Astrocyte (in vitro differentiated cells and primary cell): ENCODE measurements around the gene MGAT5. TPM values are rescaled to one million over a fixed set of nuclear protein-coding genes. Genes with fewer than 3 reads are reported as not detected.

ENCODE experiments used
- DNase-seq: peaks from one replicate; pipeline ENCODE4 v3.0.0-alpha.2; 2010; ENCODE audit warnings: low read depth
- FAIRE-seq: peaks from 2 replicates; lab custom pipeline; 2011; peaks lifted over from hg19 to GRCh38; lab: Jason Lieb, UNC
- H2AFZ ChIP-seq: 2 replicates; pipeline ENCODE4 v1.6.0; 2012; ENCODE audit warnings: low read depth, low read length, inconsistent platforms
- H3K27ac ChIP-seq: 2 replicates; pipeline ENCODE4 v1.5.1; 2011; ENCODE audit warnings: low read depth, low read length, inconsistent platforms
- H3K27me3 ChIP-seq: 2 replicates; pipeline ENCODE4 v1.6.0; 2011; ENCODE audit warnings: low read length, inconsistent platforms; ENCODE audit not compliant: insufficient read depth
- H3K36me3 ChIP-seq: 2 replicates; pipeline ENCODE4 v1.5.1; 2011; ENCODE audit warnings: low read length, inconsistent platforms; ENCODE audit not compliant: insufficient read depth
- H3K4me1 ChIP-seq: 2 replicates; pipeline ENCODE4 v1.5.1; 2011; ENCODE audit warnings: low read length, inconsistent platforms; ENCODE audit not compliant: insufficient read depth
- H3K4me2 ChIP-seq: 2 replicates; pipeline ENCODE4 v1.6.0; 2012; ENCODE audit warnings: low read length, inconsistent platforms
- H3K4me3 ChIP-seq: 2 replicates; pipeline ENCODE4 v1.5.1; 2011; ENCODE audit warnings: low read depth, mild to moderate bottlenecking, low read length, inconsistent platforms; ENCODE audit not compliant: insufficient read depth
- H3K79me2 ChIP-seq: 2 replicates; pipeline ENCODE4 v1.6.0; 2012; ENCODE audit warnings: mild to moderate bottlenecking, low read length, inconsistent platforms; ENCODE audit not compliant: insufficient read depth
- H3K9ac ChIP-seq: 2 replicates; pipeline ENCODE4 v1.6.0; 2012; ENCODE audit warnings: mild to moderate bottlenecking, low read length, inconsistent platforms
- H3K9me3 ChIP-seq: 2 replicates; pipeline ENCODE4 v1.5.1; 2012; ENCODE audit warnings: low read depth, mild to moderate bottlenecking, low read length, inconsistent platforms; ENCODE audit not compliant: insufficient read depth
- H4K20me1 ChIP-seq: 2 replicates; pipeline ENCODE4 v1.6.0; 2012; ENCODE audit warnings: low read length, inconsistent platforms; ENCODE audit not compliant: insufficient read depth
- H3K27ac Mint-ChIP-seq: one replicate; pipeline ENCODE4 v1.8.0; 2021; ENCODE audit warnings: mild to moderate bottlenecking, mixed read lengths; ENCODE audit not compliant: unreplicated experiment
- H3K27me3 Mint-ChIP-seq: one replicate; pipeline ENCODE4 v1.8.0; 2021; ENCODE audit warnings: low read depth, mixed read lengths; ENCODE audit not compliant: unreplicated experiment
- H3K36me3 Mint-ChIP-seq: one replicate; pipeline ENCODE4 v1.8.0; 2021; ENCODE audit warnings: low read depth, mixed read lengths; ENCODE audit not compliant: unreplicated experiment
- H3K4me1 Mint-ChIP-seq: one replicate; pipeline ENCODE4 v1.8.0; 2021; ENCODE audit warnings: low read depth, mixed read lengths; ENCODE audit not compliant: unreplicated experiment
- H3K4me3 Mint-ChIP-seq: one replicate; pipeline ENCODE4 v1.8.0; 2021; ENCODE audit warnings: mild to moderate bottlenecking, moderate library complexity, mixed read lengths; ENCODE audit not compliant: unreplicated experiment
- H3K9me3 Mint-ChIP-seq: one replicate; pipeline ENCODE4 v1.8.0; 2021; ENCODE audit warnings: mild to moderate bottlenecking, mixed read lengths; ENCODE audit not compliant: unreplicated experiment
- EZH2 ChIP-seq: IDR thresholded peaks from 2 replicates; pipeline ENCODE4 v1.6.1; 2012; ENCODE audit warnings: mild to moderate bottlenecking, low read length, inconsistent platforms; ENCODE audit not compliant: insufficient read depth
- total RNA-seq: library from RNA; stranded (reverse); gene quantifications from 2 replicates; pipeline ENCODE4 v1.2.1, GENCODE V29; 2021
- TF ChIP-seq, protein P1 (sequence below): IDR thresholded peaks from 2 replicates; pipeline ENCODE4 v1.5.1; 2011; ENCODE audit warnings: low read depth, mild to moderate bottlenecking, inconsistent platforms, low read length, moderate library complexity; ENCODE audit not compliant: insufficient read depth

MGAT5 gene
- total RNA-seq, 1 donor from 2014 or later = 80.2 TPM

DNA sequence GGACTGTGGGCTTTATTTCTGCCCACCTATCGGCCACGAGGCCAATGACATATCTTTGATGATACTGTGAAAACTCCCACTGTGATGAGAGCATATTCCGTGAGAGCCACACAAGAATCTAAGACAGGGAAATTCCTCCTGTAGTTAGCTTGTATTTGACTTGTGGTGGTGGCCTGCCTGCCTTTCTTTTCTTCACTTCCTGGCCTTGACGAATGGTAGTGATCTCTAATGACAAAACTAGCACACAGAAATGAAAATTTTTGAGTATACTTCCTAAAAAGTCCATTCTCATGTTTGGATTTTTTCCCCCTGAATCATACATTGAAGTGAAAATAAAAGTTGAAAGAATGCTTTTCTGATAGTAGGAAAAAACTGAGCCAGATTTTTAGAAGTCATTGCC is 94.4 kb downstream of the MGAT5 start:
- H3K9me3 Mint-ChIP-seq = no peaks in the 10 kb centered on the region
- H3K27me3 Mint-ChIP-seq = no peaks in the 10 kb centered on the region
- no peaks in the 10 kb centered on the region for H4K20me1 ChIP-seq
- peaks cover 8% of the 10 kb centered on the region for H3K4me1 Mint-ChIP-seq
- peaks cover 5% of the 10 kb centered on the region for H3K4me1 ChIP-seq
- no peaks in the 10 kb centered on the region for H3K36me3 ChIP-seq
- H3K9me3 ChIP-seq = no peaks in the 10 kb centered on the region
- H3K27ac Mint-ChIP-seq = peak overlapping the region; percentile 12
- TF ChIP-seq, protein P1, sequence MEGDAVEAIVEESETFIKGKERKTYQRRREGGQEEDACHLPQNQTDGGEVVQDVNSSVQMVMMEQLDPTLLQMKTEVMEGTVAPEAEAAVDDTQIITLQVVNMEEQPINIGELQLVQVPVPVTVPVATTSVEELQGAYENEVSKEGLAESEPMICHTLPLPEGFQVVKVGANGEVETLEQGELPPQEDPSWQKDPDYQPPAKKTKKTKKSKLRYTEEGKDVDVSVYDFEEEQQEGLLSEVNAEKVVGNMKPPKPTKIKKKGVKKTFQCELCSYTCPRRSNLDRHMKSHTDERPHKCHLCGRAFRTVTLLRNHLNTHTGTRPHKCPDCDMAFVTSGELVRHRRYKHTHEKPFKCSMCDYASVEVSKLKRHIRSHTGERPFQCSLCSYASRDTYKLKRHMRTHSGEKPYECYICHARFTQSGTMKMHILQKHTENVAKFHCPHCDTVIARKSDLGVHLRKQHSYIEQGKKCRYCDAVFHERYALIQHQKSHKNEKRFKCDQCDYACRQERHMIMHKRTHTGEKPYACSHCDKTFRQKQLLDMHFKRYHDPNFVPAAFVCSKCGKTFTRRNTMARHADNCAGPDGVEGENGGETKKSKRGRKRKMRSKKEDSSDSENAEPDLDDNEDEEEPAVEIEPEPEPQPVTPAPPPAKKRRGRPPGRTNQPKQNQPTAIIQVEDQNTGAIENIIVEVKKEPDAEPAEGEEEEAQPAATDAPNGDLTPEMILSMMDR = no peak
- no peak for TF ChIP-seq EZH2
- DNase-seq (peak; percentile 67), FAIRE-seq (no peak)
- peaks cover 10% of the 10 kb centered on the region for H3K36me3 Mint-ChIP-seq
- peak overlapping the region; percentile 51 for H3K4me2 ChIP-seq
- no peaks in the 10 kb centered on the region for H3K79me2 ChIP-seq
- H3K27me3 ChIP-seq = no peaks in the 10 kb centered on the region
- H3K4me3 ChIP-seq = no peak overlapping the region
- H3K27ac ChIP-seq = peak overlapping the region; percentile 58
- H2AFZ ChIP-seq = no peak overlapping the region
- H3K4me3 Mint-ChIP-seq = no peak overlapping the region
- H3K9ac ChIP-seq = peak overlapping the region; percentile 19

DNA sequence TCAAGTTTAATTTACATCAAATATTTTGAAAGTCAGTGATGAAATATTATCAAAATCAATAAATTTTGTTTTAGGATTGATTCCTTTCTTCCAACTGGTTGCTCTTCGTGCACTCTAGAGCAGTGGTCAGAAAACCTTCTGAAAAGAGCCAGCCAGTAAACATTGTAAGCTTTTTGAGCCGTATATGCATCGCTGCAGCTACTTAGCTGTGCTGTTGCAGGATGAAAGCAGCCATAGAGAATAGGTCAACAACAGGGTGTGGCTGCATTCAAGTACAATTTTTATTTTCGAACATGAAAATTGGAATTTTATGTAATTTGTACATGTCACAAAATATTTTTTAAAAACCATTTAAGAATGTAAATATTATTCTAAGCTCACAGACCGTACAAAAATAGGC is 94.9 kb downstream of the MGAT5 start:
- H3K27me3 Mint-ChIP-seq = no peaks in the 10 kb centered on the region
- no peaks in the 10 kb centered on the region for H3K27me3 ChIP-seq
- H3K4me1 Mint-ChIP-seq = peaks cover 8% of the 10 kb centered on the region
- no peak overlapping the region for H3K27ac Mint-ChIP-seq
- H3K36me3 ChIP-seq = no peaks in the 10 kb centered on the region
- H3K36me3 Mint-ChIP-seq = peaks cover 8% of the 10 kb centered on the region
- no peaks in the 10 kb centered on the region for H4K20me1 ChIP-seq
- H3K27ac ChIP-seq = peak overlapping the region; percentile 7
- no peaks in the 10 kb centered on the region for H3K9me3 Mint-ChIP-seq
- FAIRE-seq (no peak), DNase-seq (no peak)
- H3K4me3 Mint-ChIP-seq = no peak overlapping the region
- no peak overlapping the region for H3K4me2 ChIP-seq
- H3K79me2 ChIP-seq = no peaks in the 10 kb centered on the region
- H3K9ac ChIP-seq = no peak overlapping the region
- peaks cover 5% of the 10 kb centered on the region for H3K4me1 ChIP-seq
- no peak for TF ChIP-seq EZH2
- TF ChIP-seq, protein P1 = no peak
- H2AFZ ChIP-seq = no peak overlapping the region
- H3K4me3 ChIP-seq = no peak overlapping the region
- no peaks in the 10 kb centered on the region for H3K9me3 ChIP-seq

DNA sequence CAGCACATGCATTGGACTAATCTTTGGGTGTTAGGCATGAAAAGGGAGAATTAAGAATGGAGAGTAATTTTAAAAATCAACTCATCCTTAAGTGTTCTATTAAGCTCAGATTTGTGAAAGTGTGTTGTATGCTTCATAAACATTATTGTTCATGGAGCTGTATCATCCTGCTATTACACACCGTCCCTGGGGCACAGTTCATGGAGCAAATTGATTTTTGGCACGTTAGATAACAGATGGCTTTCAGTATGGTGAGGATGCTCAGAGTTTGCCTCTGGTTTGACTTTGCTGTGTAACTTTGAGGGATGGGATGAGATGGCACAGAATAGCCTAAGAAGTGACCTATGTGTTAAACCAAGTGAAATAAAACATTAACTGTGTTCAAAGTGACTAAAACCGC is 97.1 kb downstream of the MGAT5 start:
- Histone ChIP-seq H3K36me3 (no peaks in the 10 kb centered on the region), H3K79me2 (no peaks in the 10 kb centered on the region), H2AFZ (no peak overlapping the region), H3K4me3 (no peak overlapping the region), H3K9ac (no peak overlapping the region), H3K4me1 (peaks cover 5% of the 10 kb centered on the region), H4K20me1 (no peaks in the 10 kb centered on the region), H3K27ac (no peak overlapping the region), H3K4me2 (no peak overlapping the region), H3K27me3 (no peaks in the 10 kb centered on the region), H3K9me3 (no peaks in the 10 kb centered on the region)
- Mint-ChIP-seq H3K4me1 (peaks cover 8% of the 10 kb centered on the region), H3K36me3 (peaks cover 9% of the 10 kb centered on the region), H3K27ac (no peak overlapping the region), H3K9me3 (no peaks in the 10 kb centered on the region), H3K4me3 (no peak overlapping the region), H3K27me3 (no peaks in the 10 kb centered on the region)
- FAIRE-seq = no peak
- DNase-seq = no peak
- TF ChIP-seq, protein P1 = no peak
- no peak for TF ChIP-seq EZH2
